HG03095 (cell line): Measurements from ENCODE around the gene BRSK2.

Source experiments
- ATAC-seq: cut with Tn5 transposase; IDR thresholded peaks from one replicate; pipeline ENCODE4 v1.9.1; 2021; ENCODE audit warnings: moderate library complexity; ENCODE audit not compliant: unreplicated experiment

Gene BRSK2

DNA sequence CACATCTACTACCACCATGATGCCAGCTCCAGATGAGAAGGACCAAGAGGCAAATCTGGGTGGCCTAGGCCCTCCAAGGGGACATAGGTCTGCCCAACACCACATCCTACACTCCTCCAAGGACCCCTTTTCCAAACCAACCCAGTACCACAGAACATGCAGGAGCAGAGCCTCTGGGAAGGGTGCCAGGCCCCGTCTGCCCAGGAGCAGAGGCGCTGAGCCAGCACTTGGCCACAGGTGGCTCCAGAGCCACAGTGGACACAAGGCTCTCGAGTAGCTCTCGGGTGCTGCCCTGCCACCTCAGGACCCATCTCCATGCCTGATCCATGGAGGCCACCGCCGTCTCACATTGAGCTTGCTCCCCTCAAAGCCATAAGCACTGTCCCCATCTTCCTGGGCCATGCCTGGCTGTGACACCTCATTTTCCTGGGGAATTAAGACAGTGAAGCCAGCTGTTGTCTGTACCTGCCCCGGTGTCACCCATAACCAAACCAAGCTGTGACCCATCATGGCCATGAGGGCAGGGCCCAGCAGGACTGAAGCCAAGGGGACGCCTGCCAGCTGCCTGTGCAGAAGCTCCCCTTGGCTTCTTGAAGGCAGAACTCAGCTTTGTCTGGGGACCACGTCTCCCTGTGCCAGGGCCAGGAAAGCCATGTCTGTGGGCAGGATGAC is 89.4 kb downstream of the BRSK2 start:
- ATAC-seq = no peak

GRCh38 chr11:1479678-1480118 is 90.0 kb downstream of the BRSK2 start:
- ATAC-seq = no peak

- no peak for ATAC-seq
Measured at GRCh38 chr11:1480191-1480554, 90.4 kb downstream of the BRSK2 start.

DNA sequence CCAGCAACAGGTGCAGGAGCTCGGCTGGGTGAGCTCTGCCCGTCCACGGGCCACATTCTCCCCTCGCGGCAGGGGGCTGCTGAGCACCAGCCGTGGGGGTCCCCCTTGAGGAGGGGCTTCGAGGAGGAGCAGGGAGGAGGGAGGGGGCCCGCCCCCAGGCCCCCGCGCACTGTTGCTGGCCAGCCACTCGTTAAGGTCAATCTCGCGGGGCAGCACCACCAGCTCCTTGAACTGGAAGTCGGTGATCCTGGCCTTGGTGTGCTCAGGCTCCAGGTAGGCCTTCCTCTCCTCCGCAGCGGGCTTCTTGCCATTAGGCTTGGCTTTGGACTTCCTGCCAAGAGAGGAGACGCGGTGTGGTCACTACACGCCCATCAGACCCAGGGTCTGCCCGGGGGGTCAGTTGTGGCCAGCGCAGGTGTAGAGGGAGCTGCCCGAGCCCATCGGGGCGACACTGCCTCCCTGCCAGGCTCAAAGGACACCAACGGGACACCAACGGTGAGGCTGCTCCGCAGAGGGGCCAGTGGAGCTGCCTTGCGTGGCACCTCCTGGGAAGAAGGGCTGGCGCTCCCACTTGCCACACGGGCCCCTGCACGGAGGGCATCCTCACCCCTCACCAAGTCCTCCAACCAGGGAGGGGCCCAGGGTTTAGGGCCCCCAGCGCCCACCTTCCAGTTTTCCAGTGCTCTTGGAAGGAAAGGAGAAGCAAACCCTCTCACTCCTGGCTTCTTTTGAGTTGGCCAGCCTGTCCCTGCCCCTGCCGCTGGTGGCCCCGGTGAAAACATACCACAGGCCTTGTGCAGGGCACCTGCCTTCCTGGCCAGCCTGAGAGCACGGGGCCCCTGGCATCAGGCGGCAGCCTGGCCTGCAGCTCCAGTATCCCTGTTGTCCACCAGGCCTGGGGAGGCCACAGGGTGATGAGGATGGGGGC is 91.1 kb downstream of the BRSK2 start:
- no peak for ATAC-seq

DNA sequence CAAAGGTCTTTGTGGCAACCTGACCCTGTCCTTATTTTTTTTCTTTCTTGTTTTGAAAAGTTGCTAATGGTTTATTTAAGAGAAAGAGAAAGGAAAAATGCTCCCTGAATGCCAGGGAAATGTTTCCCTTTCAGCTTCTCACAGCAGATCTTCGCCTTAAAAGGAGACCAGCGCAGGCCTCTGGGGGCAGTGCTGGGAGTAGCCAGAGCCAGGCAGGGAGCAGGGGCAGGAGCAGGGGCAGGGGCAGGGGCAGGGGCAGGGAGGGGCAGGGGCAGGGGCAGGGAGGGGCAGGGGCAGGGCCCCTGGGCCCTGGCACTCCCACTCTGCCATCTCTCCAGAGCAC is 91.7 kb downstream of the BRSK2 start:
- no peak for ATAC-seq

DNA sequence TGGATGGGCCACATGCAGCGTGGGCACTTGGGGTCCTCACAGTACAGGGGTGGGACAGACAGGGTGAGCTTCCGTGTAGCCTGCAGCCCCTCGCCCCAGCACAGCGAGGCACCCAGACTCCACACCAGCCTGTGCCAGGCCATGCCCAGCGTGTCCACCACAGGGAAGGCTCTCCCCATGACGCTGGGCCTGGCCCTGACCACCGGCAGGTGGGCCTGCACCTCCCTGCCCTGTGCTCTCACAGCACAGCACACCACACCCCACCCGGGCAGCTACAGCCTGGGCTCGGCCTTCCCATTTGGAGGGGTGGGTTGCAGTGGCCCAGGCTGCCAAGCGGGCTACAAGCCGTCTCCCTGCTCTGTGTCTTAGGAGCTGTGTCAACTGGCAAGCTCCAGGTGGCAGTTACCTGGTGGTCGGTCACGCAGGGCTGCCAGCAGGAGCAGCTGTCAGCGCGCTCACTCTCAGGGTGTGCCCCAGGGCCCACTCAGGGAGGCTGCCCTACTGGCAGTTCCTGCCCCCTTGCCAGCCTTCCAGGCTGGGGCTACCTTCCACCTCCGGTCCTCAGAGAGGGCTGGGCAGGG is 92.2 kb downstream of the BRSK2 start:
- no peak for ATAC-seq

GRCh38 chr11:1482581-1483444 is 93.1 kb downstream of the BRSK2 start:
- ATAC-seq = no peak

DNA sequence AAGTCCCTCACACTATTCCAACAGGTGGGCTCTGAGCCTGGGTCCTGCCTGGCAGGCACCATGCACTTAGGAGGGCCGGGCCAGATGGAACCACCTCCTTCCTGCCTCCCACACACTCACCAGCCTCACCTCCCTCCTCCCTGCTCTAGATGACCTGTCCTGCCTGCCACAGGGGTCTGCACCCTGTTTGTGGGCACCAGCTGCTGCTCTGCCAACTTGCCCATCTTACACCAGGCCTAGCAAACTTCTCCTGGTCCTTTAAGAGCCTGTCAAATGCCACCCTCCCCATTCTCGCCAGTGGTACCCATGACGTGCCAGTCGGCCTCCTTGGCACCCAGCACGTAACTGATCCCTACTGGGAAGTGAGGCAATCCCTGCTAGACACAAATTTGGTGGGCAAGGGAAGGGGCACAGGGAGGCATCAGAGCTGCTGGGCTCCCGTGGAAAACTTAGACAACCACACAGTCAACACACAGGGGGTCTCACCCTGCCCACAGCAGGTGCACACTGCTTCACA is 93.8 kb downstream of the BRSK2 start:
- no peak for ATAC-seq

- ATAC-seq = no peak
Measured at GRCh38 chr11:1484061-1484671, 94.4 kb downstream of the BRSK2 start.

GRCh38 chr11:1484695-1485503 is 95.2 kb downstream of the BRSK2 start:
- ATAC-seq = no peak

DNA sequence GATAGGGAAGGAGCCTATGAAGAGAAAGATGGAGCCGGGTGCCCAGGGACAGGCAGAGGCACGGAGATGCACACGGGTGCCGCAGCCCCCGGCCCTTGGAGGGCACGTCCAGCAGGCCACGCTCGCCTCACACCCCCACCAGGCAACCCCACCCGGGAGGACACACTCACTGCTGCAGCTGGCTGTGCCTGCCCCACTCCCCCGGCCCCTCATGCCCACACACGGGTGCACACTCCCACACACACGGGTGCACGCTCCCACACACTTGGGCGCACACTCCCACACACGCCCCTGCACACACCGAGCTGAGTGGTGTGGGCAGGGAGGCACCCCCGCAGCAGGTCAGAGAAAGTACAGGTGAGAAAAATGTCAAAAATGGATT is 95.8 kb downstream of the BRSK2 start:
- ATAC-seq = no peak

DNA sequence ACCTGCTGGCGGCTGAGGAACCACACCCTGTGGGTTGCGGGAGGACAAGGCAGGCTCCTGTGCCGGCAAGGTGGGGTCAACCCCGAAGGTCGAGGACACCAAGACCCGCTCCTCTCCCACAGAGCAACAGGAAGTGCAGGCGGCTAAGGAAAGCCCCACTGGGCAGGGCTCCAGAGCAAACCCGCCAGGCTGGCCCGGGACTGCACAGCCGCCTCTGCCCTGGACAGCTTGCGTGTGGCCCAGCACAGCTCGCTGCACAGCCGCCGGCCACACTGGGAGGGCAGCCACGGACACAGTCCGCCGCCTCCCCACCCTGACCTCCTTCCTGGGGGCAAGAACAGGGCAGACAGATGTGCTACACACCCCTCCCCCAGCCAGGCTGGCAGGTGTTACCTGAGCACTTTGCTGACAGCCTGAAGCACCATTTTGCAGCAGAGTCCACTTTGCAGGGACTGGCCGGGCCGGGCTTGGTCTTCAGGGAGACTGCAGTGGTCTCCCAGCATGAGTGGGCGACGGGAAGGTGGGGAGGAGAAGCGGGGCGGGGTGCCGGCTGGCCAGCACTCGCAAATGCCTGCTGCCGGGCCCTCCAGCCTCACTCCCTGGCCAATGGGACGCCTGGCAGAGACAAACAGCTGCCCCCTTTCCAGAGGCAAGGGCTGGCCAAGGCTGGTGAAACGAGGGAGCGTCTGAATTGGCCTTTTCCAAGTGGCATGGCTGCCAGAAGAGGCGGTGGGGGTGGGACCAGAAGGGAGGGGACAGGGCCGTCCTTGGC is 96.5 kb downstream of the BRSK2 start, which contains the start of gene MOB2:
Gene MOB2 (minus strand): TSS at position 726 of the 772 bp plus-strand sequence. CDS start 223 bp downstream, at position 503.
- no peak for ATAC-seq

GRCh38 chr11:1487091-1487850 is 97.5 kb downstream of the BRSK2 start:
- ATAC-seq = no peak

DNA sequence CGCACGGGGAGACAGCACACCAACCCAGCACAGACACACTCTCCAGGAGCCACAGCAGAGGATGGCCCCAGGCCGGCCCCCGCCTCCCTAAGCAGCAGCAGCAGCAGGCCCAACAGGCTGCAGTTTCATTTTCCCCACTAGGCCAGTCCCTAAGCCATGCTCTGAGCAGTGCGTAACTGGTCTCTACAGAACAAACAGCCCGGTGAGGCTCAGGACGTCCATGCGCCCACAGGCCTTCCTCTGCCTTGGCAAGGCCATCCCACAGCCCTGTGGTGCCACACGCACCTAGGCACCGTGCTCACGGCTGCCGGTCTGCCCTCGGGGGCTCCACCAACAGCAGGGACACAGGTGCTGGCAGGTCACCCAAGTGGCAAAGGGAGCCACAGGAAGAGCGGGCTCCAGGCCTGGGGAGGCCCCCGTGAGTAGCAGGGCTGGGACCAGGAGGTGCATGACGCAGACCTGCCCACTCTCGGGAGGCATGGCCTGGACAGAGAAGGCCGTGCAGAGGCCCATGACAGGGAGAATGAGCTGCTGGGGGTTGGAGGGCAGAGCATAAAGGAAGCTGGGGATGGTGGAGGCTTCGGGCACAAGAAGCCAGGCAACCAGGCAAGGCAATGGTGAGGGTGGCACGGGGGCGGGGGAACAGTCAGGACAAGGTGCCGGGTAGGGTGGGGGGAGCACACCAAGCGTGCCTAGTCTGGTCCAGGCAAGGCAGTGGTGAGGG is 98.3 kb downstream of the BRSK2 start:
- ATAC-seq = no peak

DNA sequence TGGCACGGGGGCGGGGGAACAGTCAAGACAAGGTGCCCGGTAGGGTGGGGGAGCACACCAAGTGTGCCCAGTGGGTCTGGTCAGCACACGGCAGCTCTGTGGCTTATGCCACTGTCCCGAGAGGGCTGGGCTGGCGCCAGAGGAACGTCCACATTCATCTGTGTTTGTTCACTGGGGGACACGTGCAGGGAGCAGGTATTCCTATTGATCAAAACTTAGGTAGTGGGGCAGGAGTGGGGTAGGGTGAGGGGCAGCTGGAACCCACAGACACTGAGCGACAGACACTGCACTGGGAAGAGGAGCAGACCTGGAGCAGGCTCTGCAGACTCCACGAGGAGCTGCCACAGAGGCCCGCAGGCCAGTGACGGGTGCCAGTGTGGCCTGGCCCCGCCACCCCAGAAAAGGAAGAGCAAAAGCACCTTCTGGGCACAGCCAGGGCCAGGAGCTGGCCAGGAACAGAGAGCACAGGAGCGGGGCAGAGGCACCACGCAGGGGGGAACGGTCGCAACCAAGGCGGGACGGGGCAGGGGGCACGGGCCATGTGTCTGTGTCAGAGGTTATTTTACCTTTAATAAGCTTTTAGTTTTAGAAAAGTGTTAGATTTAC is 98.9 kb downstream of the BRSK2 start:
- no peak for ATAC-seq

- no peak for ATAC-seq
Measured at GRCh38 chr11:1490651-1491050, 100.9 kb downstream of the BRSK2 start.

DNA sequence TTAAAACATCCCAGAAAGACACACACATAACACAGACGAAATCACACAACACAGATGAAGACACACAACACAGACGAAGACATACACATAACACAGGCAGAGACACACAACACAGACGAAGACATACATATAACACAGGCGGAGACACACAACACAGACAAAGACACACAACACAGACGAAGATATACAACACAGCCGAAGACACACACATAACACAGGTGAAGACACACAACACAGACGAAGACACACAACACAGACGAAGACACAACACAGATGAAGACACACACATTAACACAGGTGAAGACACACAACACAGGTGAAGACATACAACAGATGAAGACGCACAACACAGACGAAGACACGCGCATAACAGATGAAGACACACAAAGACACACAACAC is 101.6 kb downstream of the BRSK2 start:
- no peak for ATAC-seq
